HepG2 (cell line): ENCODE data around the gene SERPINI1. TPM values are rescaled to one million over a fixed set of nuclear protein-coding genes. Genes with fewer than 3 reads are reported as not detected.

Source experiments
- CBFB ChIP-seq: sonication (generic); formaldehyde crosslinking; IDR thresholded peaks from 2 replicates; pipeline ENCODE4 v1.4.0; 2020; ENCODE audit warnings: missing genetic modification reagents
- DMAP1 ChIP-seq: IDR thresholded peaks from 2 replicates; pipeline ENCODE4 v1.6.1; 2016
- GATA4 ChIP-seq: sonication (generic); IDR thresholded peaks from 2 replicates; pipeline ENCODE4 v1.6.1; 2016; ENCODE audit warnings: antibody characterized with exemption, low read depth, borderline replicate concordance
- HOXA5 ChIP-seq: sonication (generic); formaldehyde crosslinking; IDR thresholded peaks from 2 replicates; pipeline ENCODE4 v1.4.0; 2020; ENCODE audit warnings: missing genetic modification reagents
- MED8 ChIP-seq: sonication (generic); formaldehyde crosslinking; IDR thresholded peaks from 2 replicates; pipeline ENCODE4 v1.8.1; 2023; ENCODE audit warnings: mild to moderate bottlenecking, missing genetic modification reagents; ENCODE audit not compliant: insufficient replicate concordance
- PAWR ChIP-seq: sonication (generic); formaldehyde crosslinking; IDR thresholded peaks from 2 replicates; pipeline ENCODE4 v1.4.0; 2020; ENCODE audit warnings: missing genetic modification reagents, mild to moderate bottlenecking, borderline replicate concordance
- SSRP1 ChIP-seq: IDR thresholded peaks from 2 replicates; pipeline ENCODE4 v1.6.1; 2016; ENCODE audit warnings: control low read depth
- THAP9 ChIP-seq: sonication (generic); formaldehyde crosslinking; IDR thresholded peaks from 2 replicates; pipeline ENCODE4; 2020; ENCODE audit warnings: missing genetic modification reagents, mild to moderate bottlenecking, borderline replicate concordance
- ZMYM3 ChIP-seq: sonication (generic); formaldehyde crosslinking; IDR thresholded peaks from 2 replicates; pipeline ENCODE4 v1.5.1; 2020; ENCODE audit warnings: mild to moderate bottlenecking, missing genetic modification reagents
- ZNF225 ChIP-seq: sonication (generic); formaldehyde crosslinking; IDR thresholded peaks from 2 replicates; pipeline ENCODE4 v1.4.0; 2020; ENCODE audit warnings: mild to moderate bottlenecking, missing genetic modification reagents
- ZNF33A ChIP-seq: sonication (generic); formaldehyde crosslinking; IDR thresholded peaks from 2 replicates; pipeline ENCODE4 v1.5.1; 2020; ENCODE audit warnings: missing genetic modification reagents, mild to moderate bottlenecking, moderate library complexity, borderline replicate concordance
- ZNF460 ChIP-seq: sonication (generic); formaldehyde crosslinking; IDR thresholded peaks from 2 replicates; pipeline ENCODE4 v1.5.1; 2020; ENCODE audit warnings: missing genetic modification reagents, mild to moderate bottlenecking, borderline replicate concordance
- ZNF577 ChIP-seq: sonication (generic); formaldehyde crosslinking; IDR thresholded peaks from 2 replicates; pipeline ENCODE4 v1.4.0; 2020; ENCODE audit warnings: mild to moderate bottlenecking, low read depth, missing genetic modification reagents, borderline replicate concordance
- ZNF639 ChIP-seq: conservative IDR thresholded peaks from 2 replicates; pipeline ENCODE4 v1.6.1; 2018; ENCODE audit warnings: missing genetic modification reagents
- ZSCAN25 ChIP-seq: sonication (generic); formaldehyde crosslinking; IDR thresholded peaks from 2 replicates; pipeline ENCODE4 v1.8.0; 2022; ENCODE audit warnings: mild to moderate bottlenecking, missing genetic modification reagents
- ZSCAN5A ChIP-seq: sonication (generic); formaldehyde crosslinking; IDR thresholded peaks from 2 replicates; pipeline ENCODE4 v1.8.0; 2022; ENCODE audit warnings: mild to moderate bottlenecking, missing genetic modification reagents, borderline replicate concordance
- polyA plus RNA-seq, 8 experiments: library from polyadenylated mRNA; depleted of rRNA in 3 of 8; stranded (reverse) in 7 of 8; unstranded in 1 of 8; fragments of >200 nt; fragmentation: Illumina TruSeq in 4 of 8; extraction: Trizol in 4 of 8; gene quantifications; 2 replicates each; pipeline versions ENCODE4 v1.2.1 to v1.2.3, GENCODE V29; 2011 to 2016; ENCODE audit warnings: low read depth in 4 of 8, missing spikeins in 1 of 8, mixed read lengths in 1 of 8; ENCODE audit not compliant: insufficient read depth in 1 of 8
- total RNA-seq, 5 experiments: library from RNA; depleted of rRNA; stranded (reverse); fragments of >200 nt; fragmentation: Illumina TruSeq; extraction: Trizol; gene quantifications; 2 replicates each; pipeline ENCODE4 v1.2.3, GENCODE V29; 2016; ENCODE audit warnings: low read depth in 1 of 5
- TF ChIP-seq, protein P1 (sequence below): IDR thresholded peaks from 2 replicates; pipeline ENCODE4 v1.6.1; 2016; ENCODE audit warnings: low read depth, missing genetic modification reagents, missing compliant biosample characterization

The SERPINI1 gene
- total and polyA plus RNA-seq, 2 of the 13 experiments (the other 11 are each of a cell fraction or from before 2014, with no cell fraction given): 14.7 to 58.0 TPM

DNA sequence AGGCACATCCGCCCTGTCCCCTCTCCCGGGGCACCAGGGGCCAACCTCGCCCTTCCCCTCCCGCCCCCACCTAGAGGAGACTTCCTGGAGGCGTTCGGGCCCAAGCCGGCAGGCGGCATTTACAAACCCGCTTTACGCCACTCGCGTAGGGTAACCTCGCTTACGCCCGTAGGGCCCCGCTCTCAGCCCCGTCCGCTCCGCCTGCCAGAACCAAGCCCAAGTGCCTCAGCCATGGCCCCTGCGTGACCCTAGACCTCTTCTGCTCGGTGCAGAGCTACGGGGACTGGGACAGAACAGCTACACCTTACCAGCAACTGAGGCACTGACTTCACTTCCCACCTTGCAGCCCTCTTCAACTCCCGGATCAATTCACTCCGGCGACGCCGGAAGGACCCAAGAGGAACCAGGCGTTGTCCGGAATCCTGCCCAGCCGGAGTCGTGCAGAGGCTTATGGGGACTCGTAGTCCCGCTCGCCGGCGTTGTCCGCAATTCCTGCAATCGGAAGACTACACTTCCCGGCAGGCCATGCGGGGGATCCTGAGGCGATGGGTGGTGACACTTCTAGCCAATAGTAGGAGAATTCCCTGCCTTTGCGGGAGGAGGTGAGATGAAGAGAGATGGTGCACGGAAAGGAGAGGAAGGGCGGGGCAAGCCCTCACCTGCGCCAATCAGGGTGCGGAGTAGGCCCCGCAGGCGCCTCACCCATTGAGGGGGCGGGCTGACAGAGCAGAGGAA is 856 bp upstream of the SERPINI1 start, which contains the start of gene PDCD10 (continued):
- TF ChIP-seq ZNF460 (CRISPR knock-in tag): no peak
- TF ChIP-seq PAWR (CRISPR knock-in tag): no peak
- no peak; the same call in 1 of the 2 replicates for TF ChIP-seq ZSCAN5A (CRISPR knock-in tag)
- TF ChIP-seq DMAP1 (CRISPR knock-in tag): peak; percentile 79
- TF ChIP-seq ZSCAN25 (CRISPR knock-in tag): 0 out of 2 replicates have a peak, but pooled peaks have one; percentile 3
- TF ChIP-seq CBFB: peak; percentile 54; the same call in 1 of the 2 replicates
- no peak; the same call in 1 of the 2 replicates for TF ChIP-seq ZNF639 (CRISPR knock-in tag)
- TF ChIP-seq ZMYM3 (CRISPR knock-in tag): 0 out of 2 replicates have a peak, but pooled peaks have one; percentile 18
- 0 out of 2 replicates have a peak, but pooled peaks have one; percentile 15 for TF ChIP-seq GATA4
- TF ChIP-seq ZNF577 (CRISPR knock-in tag): no peak
- TF ChIP-seq, protein P1, sequence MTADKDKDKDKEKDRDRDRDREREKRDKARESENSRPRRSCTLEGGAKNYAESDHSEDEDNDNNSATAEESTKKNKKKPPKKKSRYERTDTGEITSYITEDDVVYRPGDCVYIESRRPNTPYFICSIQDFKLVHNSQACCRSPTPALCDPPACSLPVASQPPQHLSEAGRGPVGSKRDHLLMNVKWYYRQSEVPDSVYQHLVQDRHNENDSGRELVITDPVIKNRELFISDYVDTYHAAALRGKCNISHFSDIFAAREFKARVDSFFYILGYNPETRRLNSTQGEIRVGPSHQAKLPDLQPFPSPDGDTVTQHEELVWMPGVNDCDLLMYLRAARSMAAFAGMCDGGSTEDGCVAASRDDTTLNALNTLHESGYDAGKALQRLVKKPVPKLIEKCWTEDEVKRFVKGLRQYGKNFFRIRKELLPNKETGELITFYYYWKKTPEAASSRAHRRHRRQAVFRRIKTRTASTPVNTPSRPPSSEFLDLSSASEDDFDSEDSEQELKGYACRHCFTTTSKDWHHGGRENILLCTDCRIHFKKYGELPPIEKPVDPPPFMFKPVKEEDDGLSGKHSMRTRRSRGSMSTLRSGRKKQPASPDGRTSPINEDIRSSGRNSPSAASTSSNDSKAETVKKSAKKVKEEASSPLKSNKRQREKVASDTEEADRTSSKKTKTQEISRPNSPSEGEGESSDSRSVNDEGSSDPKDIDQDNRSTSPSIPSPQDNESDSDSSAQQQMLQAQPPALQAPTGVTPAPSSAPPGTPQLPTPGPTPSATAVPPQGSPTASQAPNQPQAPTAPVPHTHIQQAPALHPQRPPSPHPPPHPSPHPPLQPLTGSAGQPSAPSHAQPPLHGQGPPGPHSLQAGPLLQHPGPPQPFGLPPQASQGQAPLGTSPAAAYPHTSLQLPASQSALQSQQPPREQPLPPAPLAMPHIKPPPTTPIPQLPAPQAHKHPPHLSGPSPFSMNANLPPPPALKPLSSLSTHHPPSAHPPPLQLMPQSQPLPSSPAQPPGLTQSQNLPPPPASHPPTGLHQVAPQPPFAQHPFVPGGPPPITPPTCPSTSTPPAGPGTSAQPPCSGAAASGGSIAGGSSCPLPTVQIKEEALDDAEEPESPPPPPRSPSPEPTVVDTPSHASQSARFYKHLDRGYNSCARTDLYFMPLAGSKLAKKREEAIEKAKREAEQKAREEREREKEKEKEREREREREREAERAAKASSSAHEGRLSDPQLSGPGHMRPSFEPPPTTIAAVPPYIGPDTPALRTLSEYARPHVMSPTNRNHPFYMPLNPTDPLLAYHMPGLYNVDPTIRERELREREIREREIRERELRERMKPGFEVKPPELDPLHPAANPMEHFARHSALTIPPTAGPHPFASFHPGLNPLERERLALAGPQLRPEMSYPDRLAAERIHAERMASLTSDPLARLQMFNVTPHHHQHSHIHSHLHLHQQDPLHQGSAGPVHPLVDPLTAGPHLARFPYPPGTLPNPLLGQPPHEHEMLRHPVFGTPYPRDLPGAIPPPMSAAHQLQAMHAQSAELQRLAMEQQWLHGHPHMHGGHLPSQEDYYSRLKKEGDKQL: no peak
- TF ChIP-seq HOXA5 (CRISPR knock-in tag): peak; percentile 57; the same call in 1 of the 2 replicates
- no peak for TF ChIP-seq MED8 (CRISPR knock-in tag)
- TF ChIP-seq ZNF225: peak; percentile 80
- no peak for TF ChIP-seq SSRP1 (CRISPR knock-in tag)
- peak; percentile 87 for TF ChIP-seq THAP9
- peak; percentile 63; the same call in 1 of the 2 replicates for TF ChIP-seq ZNF33A
